HepG2 (cell line): ENCODE measurements around the gene CAMSAP3. TPM values are rescaled to one million over a fixed set of nuclear protein-coding genes. Genes with fewer than 3 reads are reported as not detected.
"Not testable (repeated sequence)": the region's sequence is repeated elsewhere in the genome, so short reads cannot be mapped to it uniquely, and the experiment has no call there.

ENCODE experiments used
- ATAC-seq: fragments of 200-7000 bp; cut with Tn5 transposase; 3 replicates; pipeline ENCODE4 v1.9.1; 2020; ENCODE audit warnings: mild to moderate bottlenecking, moderate library complexity
- BruUV-seq: library from RNA; stranded (reverse); fragments of 400-500 nt; replicated peaks from 2 replicates; lab custom pipeline; 2021; lab: Mats Ljungman, UMichigan
- CTCF ChIA-PET: fragments of 300-600 bp; formaldehyde crosslinking; extraction: SDS; loops from one replicate; lab custom pipeline; 2021; ENCODE audit warnings: low total read pairs, inconsistent platforms, low intra/inter-chr PET ratio; lab: Yijun Ruan, JAX
- POLR2A ChIA-PET: fragments of 350-600 bp; sonication (Branson Sonifier 250); formaldehyde crosslinking; loops from one replicate; lab custom pipeline; 2020; ENCODE audit warnings: antibody characterized with exemption, inconsistent platforms; lab: Yijun Ruan, JAX
- DNase-seq: peaks from one replicate; pipeline ENCODE4 v3.0.0-alpha.2; 2015; ENCODE audit warnings: low spot score
- FAIRE-seq: peaks from 3 replicates; lab custom pipeline; 2011; peaks lifted over from hg19 to GRCh38; lab: Jason Lieb, UNC
- H2AFZ ChIP-seq: one replicate; pipeline ENCODE4 v1.6.1; 2011; ENCODE audit warnings: low read length, inconsistent platforms
- H3K27ac ChIP-seq: fragments of 300-600 bp; 3 replicates; pipeline ENCODE4 v1.8.0; 2011; ENCODE audit warnings: mixed run types, mild to moderate bottlenecking, mixed read lengths, low read length, inconsistent platforms; ENCODE audit not compliant: insufficient read depth; ENCODE audit errors: extremely low read length
- H3K27me3 ChIP-seq, 2 experiments: fragments of 200-600 bp in 1 of 2; 2 replicates in 1 of 2; 3 replicates in 1 of 2; pipeline versions ENCODE4 v1.6.0 to v1.8.0; 2011; ENCODE audit warnings: low read length in 2 of 2, mild to moderate bottlenecking in 2 of 2, moderate library complexity in 2 of 2, inconsistent platforms in 1 of 2; ENCODE audit not compliant: insufficient read depth in 2 of 2, control insufficient read depth in 1 of 2
- H3K36me3 ChIP-seq, 2 experiments: fragments of 200-600 bp in 1 of 2; replicated peaks in 1 of 2; 2 replicates in 1 of 2; 3 replicates in 1 of 2; pipeline versions ENCODE4 v1.5.1 to v1.8.0; 2011; ENCODE audit warnings: low read length in 2 of 2, inconsistent platforms in 1 of 2; ENCODE audit not compliant: insufficient read depth in 2 of 2, control insufficient read depth in 1 of 2
- H3K4me1 ChIP-seq: 2 replicates; pipeline ENCODE4 v1.5.1; 2012; ENCODE audit warnings: low read length, inconsistent platforms; ENCODE audit not compliant: insufficient read depth
- H3K4me2 ChIP-seq: 2 replicates; pipeline ENCODE4 v1.6.0; 2011; ENCODE audit warnings: low read depth, low read length, inconsistent platforms
- H3K4me3 ChIP-seq, 3 experiments: fragments of 200-600 bp in 1 of 3; sonication (generic), shearing (Covaris generic) in 1 of 3; replicated peaks in 1 of 3; 2 replicates each; pipeline ENCODE4 v1.5.1; 2011 to 2016; ENCODE audit warnings: low read length in 3 of 3, inconsistent platforms in 2 of 3, low read depth in 2 of 3, mild to moderate bottlenecking in 2 of 3, control low read depth in 1 of 3, mixed read lengths in 1 of 3; ENCODE audit not compliant: insufficient read depth in 1 of 3
- H3K79me2 ChIP-seq: one replicate; pipeline ENCODE4 v1.6.1; 2011; ENCODE audit warnings: low read length, inconsistent platforms; ENCODE audit not compliant: insufficient read depth
- H3K9ac ChIP-seq: 2 replicates; pipeline ENCODE4 v1.6.0; 2011; ENCODE audit warnings: mild to moderate bottlenecking, low read depth, low read length, inconsistent platforms; ENCODE audit not compliant: insufficient read depth
- H3K9me3 ChIP-seq: 2 replicates; pipeline ENCODE4 v1.5.1; 2012; ENCODE audit warnings: mild to moderate bottlenecking, low read length
- H4K20me1 ChIP-seq: 2 replicates; pipeline ENCODE4 v1.6.0; 2011; ENCODE audit warnings: inconsistent platforms, mild to moderate bottlenecking, low read length, moderate library complexity; ENCODE audit not compliant: insufficient read depth
- BCL6 ChIP-seq: IDR thresholded peaks from 2 replicates; pipeline ENCODE4 v1.6.1; 2016; ENCODE audit warnings: missing genetic modification reagents, missing compliant biosample characterization
- GATAD2A ChIP-seq: IDR thresholded peaks from 2 replicates; pipeline ENCODE4 v1.6.1; 2016
- HNRNPH1 ChIP-seq: fragments of 200-400 bp; formaldehyde crosslinking; optimal IDR thresholded peaks from 2 replicates; pipeline ENCODE3; 2017; ENCODE audit warnings: mild to moderate bottlenecking, low read depth, low read length
- MED8 ChIP-seq: sonication (generic); formaldehyde crosslinking; IDR thresholded peaks from 2 replicates; pipeline ENCODE4 v1.8.1; 2023; ENCODE audit warnings: mild to moderate bottlenecking, missing genetic modification reagents; ENCODE audit not compliant: insufficient replicate concordance
- SAP130 ChIP-seq: IDR thresholded peaks from 2 replicates; pipeline ENCODE4 v1.6.1; 2016; ENCODE audit warnings: low read depth
- TCF12 ChIP-seq, 2 experiments: fragments of 450-650 bp in 1 of 2; sonication (generic) in 1 of 2; formaldehyde crosslinking in 1 of 2; IDR thresholded peaks; 2 replicates each; pipeline versions ENCODE4 v1.6.1 to v1.8.0; 2017 to 2022; ENCODE audit warnings: antibody characterized with exemption in 1 of 2, mild to moderate bottlenecking in 1 of 2, missing genetic modification reagents in 1 of 2, moderate library complexity in 1 of 2
- ZIK1 ChIP-seq: sonication (generic); formaldehyde crosslinking; IDR thresholded peaks from 2 replicates; pipeline ENCODE4 v1.5.0; 2020; ENCODE audit warnings: mild to moderate bottlenecking, low read depth, missing genetic modification reagents, borderline replicate concordance
- ZNF260 ChIP-seq: sonication (generic); formaldehyde crosslinking; IDR thresholded peaks from 2 replicates; pipeline ENCODE4 v1.4.0; 2020; ENCODE audit warnings: missing genetic modification reagents, low read depth, mild to moderate bottlenecking, borderline replicate concordance
- ZNF354B ChIP-seq: sonication (generic); formaldehyde crosslinking; IDR thresholded peaks from 2 replicates; pipeline ENCODE4 v1.8.0; 2022; ENCODE audit warnings: mild to moderate bottlenecking, missing genetic modification reagents
- ZNF670 ChIP-seq: sonication (generic); formaldehyde crosslinking; IDR thresholded peaks from 2 replicates; pipeline ENCODE4 v1.8.0; 2022; ENCODE audit warnings: mild to moderate bottlenecking, missing genetic modification reagents, borderline replicate concordance
- WGBS: methylation state at CpG from one replicate; pipeline ENCODE4 v1.1.6; 2017; ENCODE audit warnings: low lambda C conversion rate; 5-methylcytosine and 5-hydroxymethylcytosine counted together
- in situ Hi-C: cut with HindIII; loops from 2 replicates; pipeline ENCODE4 v1.10.0; 2017; ENCODE audit warnings: low pct_unique_long_range_greater_than_20kb; ENCODE audit not compliant: extremely low pct_ligation_motif_present
- intact Hi-C: fragments of 100-400 bp; cut with micrococcal nuclease; formaldehyde crosslinking; loops from one replicate; pipeline ENCODE4 v1.10.0; 2022; ENCODE audit not compliant: unreplicated experiment
- polyA plus RNA-seq, 8 experiments: library from polyadenylated mRNA; depleted of rRNA in 3 of 8; stranded (reverse) in 7 of 8; unstranded in 1 of 8; fragments of >200 nt; fragmentation: Illumina TruSeq in 4 of 8; extraction: Trizol in 4 of 8; gene quantifications; 2 replicates each; pipeline versions ENCODE4 v1.2.1 to v1.2.3, GENCODE V29; 2011 to 2016; ENCODE audit warnings: low read depth in 4 of 8, missing spikeins in 1 of 8, mixed read lengths in 1 of 8; ENCODE audit not compliant: insufficient read depth in 1 of 8
- total RNA-seq, 5 experiments: library from RNA; depleted of rRNA; stranded (reverse); fragments of >200 nt; fragmentation: Illumina TruSeq; extraction: Trizol; gene quantifications; 2 replicates each; pipeline ENCODE4 v1.2.3, GENCODE V29; 2016; ENCODE audit warnings: low read depth in 1 of 5
- TF ChIP-seq, protein P1 (sequence below): sonication (generic); formaldehyde crosslinking; IDR thresholded peaks from 2 replicates; pipeline ENCODE4 v1.8.1; 2023; ENCODE audit warnings: mild to moderate bottlenecking, missing genetic modification reagents, borderline replicate concordance
- TF ChIP-seq, protein P2 (sequence below), 2 experiments: sonication (generic) in 1 of 2; formaldehyde crosslinking in 1 of 2; IDR thresholded peaks; 2 replicates each; pipeline versions ENCODE4 v1.5.1 to v1.6.1; 2011 to 2020; ENCODE audit warnings: borderline replicate concordance in 1 of 2, low read depth in 1 of 2, low read length in 1 of 2, mild to moderate bottlenecking in 1 of 2, missing genetic modification reagents in 1 of 2, moderate library complexity in 1 of 2
- TF ChIP-seq, protein P3 (sequence below): sonication (generic); formaldehyde crosslinking; IDR thresholded peaks from 2 replicates; pipeline ENCODE4 v1.8.0; 2022; ENCODE audit warnings: mild to moderate bottlenecking, missing genetic modification reagents, borderline replicate concordance

The CAMSAP3 gene
- total and polyA plus RNA-seq, 2 of the 13 experiments (the other 11 are each of a cell fraction or from before 2014, with no cell fraction given), result 10.8 to 11.8 TPM

DNA sequence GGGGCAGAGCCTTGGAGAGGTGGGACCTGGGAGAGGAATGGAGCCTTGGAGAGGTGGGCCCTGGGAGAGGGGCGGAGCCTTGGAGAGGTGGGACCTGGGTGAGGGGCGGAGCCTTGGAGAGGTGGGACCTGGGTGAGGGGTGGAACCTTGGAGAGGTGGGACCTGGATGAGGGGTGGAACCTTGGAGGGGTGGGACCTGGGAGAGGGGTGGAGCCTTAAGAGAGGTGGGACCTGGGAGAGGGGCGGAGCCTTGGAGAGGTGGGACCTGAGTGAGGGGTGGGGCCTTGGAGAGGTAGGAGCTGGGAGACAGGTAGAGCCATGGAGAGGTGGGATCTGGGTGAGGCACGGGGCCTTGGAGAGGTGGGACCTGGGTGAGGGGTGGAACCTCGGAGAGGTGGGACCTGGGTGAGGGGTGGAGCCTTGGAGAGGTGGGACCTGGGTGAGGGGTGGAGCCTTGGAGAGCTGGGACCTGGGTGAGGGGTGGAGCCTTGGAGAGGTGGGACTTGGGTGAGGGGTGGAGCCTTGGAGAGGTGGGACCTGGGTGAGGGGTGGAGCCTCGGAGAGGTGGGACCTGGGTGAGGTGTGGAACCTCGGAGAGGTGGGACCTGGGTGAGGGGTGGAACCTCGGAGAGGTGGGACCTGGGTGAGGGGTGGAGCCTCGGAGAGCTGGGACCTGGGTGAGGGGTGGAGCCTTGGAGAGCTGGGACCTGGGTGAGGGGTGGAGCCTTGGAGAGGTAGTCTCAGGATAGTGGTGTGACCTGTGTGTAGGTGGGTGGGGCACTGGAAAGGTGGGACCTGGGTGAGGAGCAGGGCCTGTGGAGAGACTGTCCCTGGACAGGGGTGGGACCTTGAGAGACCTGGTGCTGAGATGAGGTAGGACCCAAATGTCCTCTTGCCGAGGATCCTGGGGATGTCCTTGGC, 48.2 kb downstream of the CAMSAP3 start:
- not testable (repeated sequence) for BruUV-seq, H3K27me3 ChIP-seq, FAIRE-seq, H3K4me3 ChIP-seq
- peak; percentile 6 for TF ChIP-seq HNRNPH1
- TF ChIP-seq, all 625 proteins: peak for 1; not testable (repeated sequence) for 624
- H3K4me1 ChIP-seq, H3K27ac ChIP-seq, ATAC-seq, H3K9ac ChIP-seq, H3K9me3 ChIP-seq, H4K20me1 ChIP-seq, intact Hi-C loops, H3K79me2 ChIP-seq, CTCF ChIA-PET, H3K36me3 ChIP-seq, DNase-seq, in situ Hi-C loops, H3K4me2 ChIP-seq, H2AFZ ChIP-seq: not testable (repeated sequence)
- POLR2A ChIA-PET, result interaction anchor here (1.0 kb wide), 1 partner anchor 48 kb away, joined by 3 read pairs; the partner anchor contains the start of gene CAMSAP3
- 95% methylated on average over 9 of the region's 10 CpGs for WGBS

DNA sequence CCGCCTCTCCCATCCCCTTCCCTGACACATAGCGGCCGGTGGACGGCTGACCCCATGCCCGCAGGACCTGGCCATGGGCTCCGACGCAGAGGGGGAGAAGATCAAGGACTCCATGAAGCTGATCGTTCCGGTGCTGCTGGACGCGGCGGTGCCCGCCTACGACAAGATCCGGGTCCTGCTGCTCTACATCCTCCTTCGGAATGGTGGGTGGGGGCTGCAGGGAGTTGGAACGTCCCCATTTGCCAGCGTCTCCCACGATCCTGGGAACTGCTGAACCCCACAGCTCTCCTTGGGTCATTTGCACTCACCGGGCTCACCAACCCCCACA, 48.9 kb downstream of the CAMSAP3 start:
- BruUV-seq, result no TSS peak
- Histone ChIP-seq H3K4me1 (no peaks in the 10 kb centered on the region), H3K9me3 (no peaks in the 10 kb centered on the region), H4K20me1 (no peaks in the 10 kb centered on the region; the same call in 1 of the 2 replicates), H3K79me2 (no peaks in the 10 kb centered on the region), H3K36me3 (no peaks in the 10 kb centered on the region; a peak in 1 of 5 replicates), H3K4me2 (no peak overlapping the region), H3K9ac (no peak overlapping the region), H3K27me3 (no peaks in the 10 kb centered on the region), H3K27ac (no peak overlapping the region), H3K4me3 (no peak overlapping the region), H2AFZ (no peak overlapping the region)
- DNase-seq (no peak), ATAC-seq (no peak), FAIRE-seq (no peak)
- intact Hi-C loops (no loop called here), in situ Hi-C loops (no loop called here)
- ChIA-PET CTCF (no interaction called here), POLR2A (no interaction called here)
- WGBS, result 93% methylated on average over 6 of the region's 20 CpGs
- TF ChIP-seq, protein P1, sequence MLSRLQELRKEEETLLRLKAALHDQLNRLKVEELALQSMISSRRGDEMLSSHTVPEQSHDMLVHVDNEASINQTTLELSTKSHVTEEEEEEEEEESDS (CRISPR knock-in tag), result no peak
- no peak for TF ChIP-seq ZNF670 (CRISPR knock-in tag)
- TF ChIP-seq TCF12 (IDR thresholded peaks at IDR 0.05), result no peak
- TF ChIP-seq TCF12 (CRISPR knock-in tag; IDR thresholded peaks at IDR 0.05), result no peak
- TF ChIP-seq ZNF260 (CRISPR knock-in tag), result no peak
- no peak for TF ChIP-seq ZNF354B (CRISPR knock-in tag)
- TF ChIP-seq, protein P2, sequence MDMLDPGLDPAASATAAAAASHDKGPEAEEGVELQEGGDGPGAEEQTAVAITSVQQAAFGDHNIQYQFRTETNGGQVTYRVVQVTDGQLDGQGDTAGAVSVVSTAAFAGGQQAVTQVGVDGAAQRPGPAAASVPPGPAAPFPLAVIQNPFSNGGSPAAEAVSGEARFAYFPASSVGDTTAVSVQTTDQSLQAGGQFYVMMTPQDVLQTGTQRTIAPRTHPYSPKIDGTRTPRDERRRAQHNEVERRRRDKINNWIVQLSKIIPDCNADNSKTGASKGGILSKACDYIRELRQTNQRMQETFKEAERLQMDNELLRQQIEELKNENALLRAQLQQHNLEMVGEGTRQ (IDR thresholded peaks at IDR 0.05; ENCODE audit: low read depth, low read length), result no peak
- TF ChIP-seq, protein P2 (CRISPR knock-in tag; IDR thresholded peaks at IDR 0.05; ENCODE audit: borderline replicate concordance), result no peak
- TF ChIP-seq ZIK1 (CRISPR knock-in tag), result no peak
- no peak for TF ChIP-seq BCL6 (CRISPR knock-in tag)
- no peak for TF ChIP-seq MED8 (CRISPR knock-in tag)
- no peak for TF ChIP-seq GATAD2A (CRISPR knock-in tag)
- TF ChIP-seq, protein P3, sequence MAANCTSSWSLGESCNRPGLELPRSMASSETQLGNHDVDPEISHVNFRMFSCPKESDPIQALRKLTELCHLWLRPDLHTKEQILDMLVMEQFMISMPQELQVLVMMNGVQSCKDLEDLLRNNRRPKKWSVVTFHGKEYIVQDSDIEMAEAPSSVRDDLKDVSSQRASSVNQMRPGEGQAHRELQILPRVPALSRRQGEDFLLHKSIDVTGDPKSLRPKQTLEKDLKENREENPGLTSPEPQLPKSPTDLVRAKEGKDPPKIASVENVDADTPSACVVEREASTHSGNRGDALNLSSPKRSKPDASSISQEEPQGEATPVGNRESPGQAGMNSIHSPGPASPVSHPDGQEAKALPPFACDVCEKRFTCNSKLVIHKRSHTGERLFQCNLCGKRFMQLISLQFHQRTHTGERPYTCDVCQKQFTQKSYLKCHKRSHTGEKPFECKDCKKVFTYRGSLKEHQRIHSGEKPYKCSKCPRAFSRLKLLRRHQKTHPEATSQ (CRISPR knock-in tag), result no peak
- no peak for TF ChIP-seq SAP130 (CRISPR knock-in tag)
